PC-3 (cell line): ENCODE data around the gene NPAS4.

Experiments used
- CTCF ChIP-seq: fragments of 300-600 bp; sonication (generic); conservative IDR thresholded peaks from 2 replicates; pipeline ENCODE4 v1.5.1; 2017; ENCODE audit warnings: antibody characterized with exemption, low read depth, mild to moderate bottlenecking, low read length
- EZH2phosphoT487 ChIP-seq: fragments of 300-600 bp; sonication (generic); IDR thresholded peaks from 2 replicates; pipeline ENCODE4 v1.6.1; 2018; ENCODE audit warnings: mild to moderate bottlenecking, antibody characterized with exemption, low read length, borderline replicate concordance

GRCh38 chr11:66475349-66476172, 54.7 kb downstream of the NPAS4 start:
- no peak for TF ChIP-seq CTCF
- no peak for TF ChIP-seq EZH2phosphoT487
